KMS-11 (cell line): ENCODE data around the gene ARHGAP27.

Source experiments
- H2AFZ ChIP-seq: fragments of 200-600 bp; sonication (generic); 2 replicates; pipeline ENCODE4 v1.6.1; 2016; ENCODE audit warnings: antibody characterized with exemption, mixed run types, low read depth
- H3K27ac ChIP-seq: fragments of 200-600 bp; sonication (generic); 2 replicates; pipeline ENCODE4 v1.6.1; 2016; ENCODE audit warnings: mild to moderate bottlenecking, mixed run types
- H3K27me3 ChIP-seq: fragments of 200-600 bp; sonication (generic); 2 replicates; pipeline ENCODE4 v1.6.1; 2017; ENCODE audit warnings: mild to moderate bottlenecking, low read depth, mixed run types, moderate library complexity; ENCODE audit not compliant: insufficient read depth
- H3K36me3 ChIP-seq: fragments of 200-600 bp; sonication (generic); 2 replicates; pipeline ENCODE4 v1.6.1; 2017; ENCODE audit warnings: mild to moderate bottlenecking, mixed run types; ENCODE audit not compliant: insufficient read depth
- H3K4me1 ChIP-seq: fragments of 200-600 bp; sonication (generic); 2 replicates; pipeline ENCODE4 v1.6.1; 2016; ENCODE audit warnings: mild to moderate bottlenecking, low read depth, mixed run types; ENCODE audit not compliant: poor library complexity, severe bottlenecking
- H3K4me2 ChIP-seq: fragments of 200-600 bp; sonication (generic); 2 replicates; pipeline ENCODE4 v1.7.0; 2016; ENCODE audit warnings: mild to moderate bottlenecking, mixed run types
- H3K4me3 ChIP-seq: fragments of 200-600 bp; sonication (generic); IDR thresholded peaks from 2 replicates; pipeline ENCODE4 v1.6.1; 2017; ENCODE audit warnings: low read depth, low read length, mixed read lengths; ENCODE audit not compliant: insufficient read depth
- H3K79me2 ChIP-seq: fragments of 200-600 bp; sonication (generic); 2 replicates; pipeline ENCODE4 v1.6.1; 2016; ENCODE audit warnings: low read depth, mixed run types; ENCODE audit not compliant: insufficient read depth
- H3K9ac ChIP-seq: fragments of 200-600 bp; sonication (generic); 2 replicates; pipeline ENCODE4 v1.6.1; 2016; ENCODE audit warnings: mild to moderate bottlenecking, mixed run types
- H4K20me1 ChIP-seq: fragments of 200-600 bp; sonication (generic); 2 replicates; pipeline ENCODE4 v1.6.1; 2016; ENCODE audit warnings: mild to moderate bottlenecking, mixed run types; ENCODE audit not compliant: insufficient read depth
- TF ChIP-seq, protein P1 (sequence below): fragments of 200-600 bp; sonication (generic); conservative IDR thresholded peaks from 2 replicates; pipeline ENCODE4 v1.6.1; 2017; ENCODE audit warnings: low read depth, mild to moderate bottlenecking, antibody characterized with exemption, low read length, moderate library complexity, mixed read lengths

Gene ARHGAP27

DNA sequence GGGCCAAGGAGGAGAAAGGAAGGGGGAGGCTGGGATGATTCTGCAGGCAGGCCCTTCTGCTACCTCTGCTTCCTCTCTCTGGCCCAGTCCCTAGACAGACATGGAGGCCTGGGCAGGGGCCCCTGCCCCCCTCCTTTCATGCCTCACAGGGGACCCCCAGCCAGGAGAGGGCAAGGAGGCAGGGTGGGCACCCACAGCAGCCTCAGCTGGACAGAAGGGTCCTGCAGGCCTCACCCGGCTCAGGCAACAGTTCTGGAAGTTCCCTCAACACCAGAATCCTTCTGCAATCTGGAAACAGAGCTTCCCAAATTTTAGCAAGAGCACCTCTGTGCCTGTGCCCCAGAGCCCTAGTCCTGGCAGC lies 8.7 kb downstream of the ARHGAP27 start:
- no peak overlapping the region for H3K4me3 ChIP-seq
- no peaks in the 10 kb centered on the region for H4K20me1 ChIP-seq
- no peak overlapping the region for H3K9ac ChIP-seq
- peaks cover 24% of the 10 kb centered on the region for H3K4me1 ChIP-seq
- H3K4me2 ChIP-seq = no peak overlapping the region
- no peaks in the 10 kb centered on the region for H3K36me3 ChIP-seq
- H2AFZ ChIP-seq = no peak overlapping the region
- TF ChIP-seq, protein P1, sequence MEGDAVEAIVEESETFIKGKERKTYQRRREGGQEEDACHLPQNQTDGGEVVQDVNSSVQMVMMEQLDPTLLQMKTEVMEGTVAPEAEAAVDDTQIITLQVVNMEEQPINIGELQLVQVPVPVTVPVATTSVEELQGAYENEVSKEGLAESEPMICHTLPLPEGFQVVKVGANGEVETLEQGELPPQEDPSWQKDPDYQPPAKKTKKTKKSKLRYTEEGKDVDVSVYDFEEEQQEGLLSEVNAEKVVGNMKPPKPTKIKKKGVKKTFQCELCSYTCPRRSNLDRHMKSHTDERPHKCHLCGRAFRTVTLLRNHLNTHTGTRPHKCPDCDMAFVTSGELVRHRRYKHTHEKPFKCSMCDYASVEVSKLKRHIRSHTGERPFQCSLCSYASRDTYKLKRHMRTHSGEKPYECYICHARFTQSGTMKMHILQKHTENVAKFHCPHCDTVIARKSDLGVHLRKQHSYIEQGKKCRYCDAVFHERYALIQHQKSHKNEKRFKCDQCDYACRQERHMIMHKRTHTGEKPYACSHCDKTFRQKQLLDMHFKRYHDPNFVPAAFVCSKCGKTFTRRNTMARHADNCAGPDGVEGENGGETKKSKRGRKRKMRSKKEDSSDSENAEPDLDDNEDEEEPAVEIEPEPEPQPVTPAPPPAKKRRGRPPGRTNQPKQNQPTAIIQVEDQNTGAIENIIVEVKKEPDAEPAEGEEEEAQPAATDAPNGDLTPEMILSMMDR = no peak
- no peaks in the 10 kb centered on the region for H3K79me2 ChIP-seq
- H3K27me3 ChIP-seq = no peaks in the 10 kb centered on the region
- H3K27ac ChIP-seq = no peak overlapping the region

DNA sequence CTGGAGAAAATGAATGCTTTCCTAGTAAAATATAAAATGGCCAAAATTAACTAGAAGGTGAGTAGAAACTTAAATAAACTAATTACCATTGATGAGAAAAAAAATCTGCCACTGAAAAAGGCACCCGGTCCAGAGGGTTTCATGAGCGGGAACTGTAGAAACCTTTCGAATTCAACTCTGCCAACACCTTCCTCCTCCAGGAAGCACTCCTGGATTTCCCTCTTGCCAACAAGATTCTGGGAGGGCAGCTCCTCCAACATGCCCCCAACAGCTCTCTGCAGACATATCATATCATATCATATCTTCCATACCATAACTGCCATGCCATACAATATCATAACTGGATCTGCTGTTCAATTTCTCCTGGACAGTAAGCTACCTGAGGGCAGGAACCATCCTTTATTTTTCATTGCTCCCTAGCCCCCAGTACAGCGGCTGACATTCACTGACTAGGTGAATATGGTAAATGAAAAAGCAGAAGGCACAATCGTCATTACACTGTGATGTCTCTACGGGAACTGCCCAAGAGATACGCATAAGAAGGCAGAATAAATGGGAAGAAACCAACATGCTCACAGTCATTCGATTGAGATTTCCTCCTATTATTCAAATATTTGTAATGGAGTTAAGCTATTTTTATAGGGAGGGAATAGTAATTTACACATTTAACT lies 9.2 kb downstream of the ARHGAP27 start:
- no peaks in the 10 kb centered on the region for H3K27me3 ChIP-seq
- H3K79me2 ChIP-seq = no peaks in the 10 kb centered on the region
- H3K4me3 ChIP-seq = no peak overlapping the region
- H4K20me1 ChIP-seq = no peaks in the 10 kb centered on the region
- H3K4me1 ChIP-seq = peaks cover 19% of the 10 kb centered on the region
- TF ChIP-seq, protein P1 = no peak
- H3K27ac ChIP-seq = no peak overlapping the region
- H3K9ac ChIP-seq = no peak overlapping the region
- H3K36me3 ChIP-seq = no peaks in the 10 kb centered on the region
- H3K4me2 ChIP-seq = no peak overlapping the region
- H2AFZ ChIP-seq = no peak overlapping the region

DNA sequence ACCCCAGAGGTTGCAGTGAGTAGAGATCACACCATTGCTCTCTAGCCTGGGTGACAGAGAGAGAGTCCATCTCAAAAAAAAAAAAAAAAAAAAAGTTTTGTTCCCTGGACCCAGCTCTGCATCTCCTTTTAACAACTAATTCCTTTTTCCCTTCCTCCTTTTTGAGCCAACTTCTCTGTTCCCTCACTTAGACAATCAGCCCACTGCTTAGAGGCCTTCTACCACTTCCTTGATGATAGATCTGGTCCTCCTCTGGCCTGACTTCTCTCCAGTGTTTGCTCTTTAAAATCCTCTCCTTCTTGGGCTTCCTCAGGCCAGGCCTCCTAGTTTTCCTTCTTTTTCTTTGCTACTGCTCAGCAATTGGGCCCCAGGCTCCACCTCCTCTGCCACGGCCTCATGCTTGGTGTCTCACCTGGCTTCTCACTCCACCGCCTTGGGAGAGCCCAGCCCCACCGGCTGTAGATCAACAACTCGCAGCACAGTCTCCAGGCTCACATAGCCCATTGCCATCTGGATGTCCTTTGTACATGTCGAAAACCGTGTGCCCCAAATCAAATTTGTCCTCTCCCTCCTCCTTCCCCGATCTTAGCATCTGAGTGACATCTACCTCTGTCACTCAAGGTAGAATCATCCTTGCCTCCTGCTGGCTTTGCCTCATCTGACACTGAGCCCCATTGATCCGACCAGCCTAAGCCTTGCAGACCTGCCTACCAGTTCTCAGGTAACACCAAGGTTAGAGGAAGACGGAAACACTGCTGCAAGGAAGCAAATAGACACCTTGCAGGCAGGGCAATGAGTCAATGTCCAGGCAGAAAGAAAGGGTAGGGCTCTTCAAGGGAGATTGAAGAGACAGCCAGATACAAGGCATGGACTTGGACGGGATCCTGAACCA lies 17.4 kb downstream of the ARHGAP27 start:
- H2AFZ ChIP-seq = no peak overlapping the region
- no peak overlapping the region for H3K4me2 ChIP-seq
- no peaks in the 10 kb centered on the region for H3K36me3 ChIP-seq
- H3K4me1 ChIP-seq = peaks cover 21% of the 10 kb centered on the region
- H3K27me3 ChIP-seq = no peaks in the 10 kb centered on the region
- H3K9ac ChIP-seq = no peak overlapping the region
- no peaks in the 10 kb centered on the region for H4K20me1 ChIP-seq
- no peak overlapping the region for H3K4me3 ChIP-seq
- peaks cover 3% of the 10 kb centered on the region for H3K79me2 ChIP-seq
- TF ChIP-seq, protein P1 = no peak
- H3K27ac ChIP-seq = no peak overlapping the region

DNA sequence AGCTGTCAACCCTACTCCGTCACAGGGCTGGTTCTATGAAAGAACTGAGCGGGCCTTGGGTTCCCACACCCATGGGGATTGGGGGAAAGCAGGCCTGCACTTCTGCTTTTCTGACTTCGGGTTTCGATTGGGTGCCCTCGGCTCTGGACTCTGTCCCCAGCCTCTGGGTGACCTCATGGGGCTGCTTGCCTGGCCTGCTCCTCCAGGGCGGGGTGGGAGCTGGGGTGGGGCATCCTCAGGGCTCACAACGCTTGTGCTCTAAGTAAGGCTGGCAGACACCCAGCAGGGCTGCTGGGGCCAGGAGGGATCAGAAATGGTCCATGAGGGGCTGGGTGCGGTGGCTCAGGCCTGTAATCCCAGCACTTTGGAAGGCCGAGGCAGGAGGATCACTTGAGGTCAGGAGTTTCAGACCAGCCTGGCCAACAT lies 19.2 kb downstream of the ARHGAP27 start:
- TF ChIP-seq, protein P1 = no peak
- H3K9ac ChIP-seq = no peak overlapping the region
- H3K36me3 ChIP-seq = no peaks in the 10 kb centered on the region
- no peak overlapping the region for H3K4me2 ChIP-seq
- no peak overlapping the region for H3K4me3 ChIP-seq
- H3K27me3 ChIP-seq = no peaks in the 10 kb centered on the region
- H2AFZ ChIP-seq = no peak overlapping the region
- peaks cover 20% of the 10 kb centered on the region for H3K79me2 ChIP-seq
- no peak overlapping the region for H3K27ac ChIP-seq
- H3K4me1 ChIP-seq = peaks cover 32% of the 10 kb centered on the region
- no peaks in the 10 kb centered on the region for H4K20me1 ChIP-seq
